Osteocyte (in vitro differentiated cells): Measurements from ENCODE around the gene WNT8B. TPM values are rescaled to one million over a fixed set of nuclear protein-coding genes. Genes with fewer than 3 reads are reported as not detected.

ENCODE experiments used
- DNase-seq: peaks from one replicate; pipeline ENCODE4 v3.0.0; 2021; ENCODE audit warnings: mixed read lengths; ENCODE audit not compliant: unreplicated experiment; ENCODE audit errors: extremely low spot score
- H3K27ac Mint-ChIP-seq: one replicate; pipeline ENCODE4 v1.8.0; 2021; ENCODE audit warnings: mild to moderate bottlenecking, mixed read lengths; ENCODE audit not compliant: unreplicated experiment
- H3K27me3 Mint-ChIP-seq: one replicate; pipeline ENCODE4 v1.8.0; 2021; ENCODE audit warnings: mixed read lengths; ENCODE audit not compliant: unreplicated experiment
- H3K36me3 Mint-ChIP-seq: one replicate; pipeline ENCODE4 v1.8.0; 2021; ENCODE audit warnings: mixed read lengths; ENCODE audit not compliant: unreplicated experiment
- H3K4me1 Mint-ChIP-seq: one replicate; pipeline ENCODE4 v1.8.0; 2021; ENCODE audit warnings: mixed read lengths; ENCODE audit not compliant: unreplicated experiment
- H3K4me3 Mint-ChIP-seq: one replicate; pipeline ENCODE4 v1.8.0; 2021; ENCODE audit warnings: mild to moderate bottlenecking, moderate library complexity, mixed read lengths; ENCODE audit not compliant: unreplicated experiment
- H3K9me3 Mint-ChIP-seq: one replicate; pipeline ENCODE4 v1.8.0; 2021; ENCODE audit warnings: mixed read lengths; ENCODE audit not compliant: unreplicated experiment
- CTCF ChIP-seq: fragments of 200-600 bp; sonication (generic); IDR thresholded peaks from 2 replicates; pipeline ENCODE4 v1.5.0; 2021; ENCODE audit warnings: antibody characterized with exemption, mild to moderate bottlenecking, moderate library complexity
- total RNA-seq: library from RNA; stranded (reverse); gene quantifications from 2 replicates; pipeline ENCODE4 v1.2.1, GENCODE V29; 2021

Gene WNT8B
- total RNA-seq, 1 donor from 2014 or later = not detected

- peak overlapping the region; percentile 69 for H3K4me3 Mint-ChIP-seq
- peaks cover 20% of the 10 kb centered on the region for H3K4me1 Mint-ChIP-seq
- TF ChIP-seq CTCF = no peak
- H3K9me3 Mint-ChIP-seq = no peaks in the 10 kb centered on the region
- H3K27ac Mint-ChIP-seq = no peak overlapping the region
- peaks cover 21% of the 10 kb centered on the region for H3K36me3 Mint-ChIP-seq
- DNase-seq = peak; percentile 94
- peaks cover 32% of the 10 kb centered on the region for H3K27me3 Mint-ChIP-seq
Observed at GRCh38 chr10:100481462-100482081, 18.8 kb downstream of the WNT8B start.

DNA sequence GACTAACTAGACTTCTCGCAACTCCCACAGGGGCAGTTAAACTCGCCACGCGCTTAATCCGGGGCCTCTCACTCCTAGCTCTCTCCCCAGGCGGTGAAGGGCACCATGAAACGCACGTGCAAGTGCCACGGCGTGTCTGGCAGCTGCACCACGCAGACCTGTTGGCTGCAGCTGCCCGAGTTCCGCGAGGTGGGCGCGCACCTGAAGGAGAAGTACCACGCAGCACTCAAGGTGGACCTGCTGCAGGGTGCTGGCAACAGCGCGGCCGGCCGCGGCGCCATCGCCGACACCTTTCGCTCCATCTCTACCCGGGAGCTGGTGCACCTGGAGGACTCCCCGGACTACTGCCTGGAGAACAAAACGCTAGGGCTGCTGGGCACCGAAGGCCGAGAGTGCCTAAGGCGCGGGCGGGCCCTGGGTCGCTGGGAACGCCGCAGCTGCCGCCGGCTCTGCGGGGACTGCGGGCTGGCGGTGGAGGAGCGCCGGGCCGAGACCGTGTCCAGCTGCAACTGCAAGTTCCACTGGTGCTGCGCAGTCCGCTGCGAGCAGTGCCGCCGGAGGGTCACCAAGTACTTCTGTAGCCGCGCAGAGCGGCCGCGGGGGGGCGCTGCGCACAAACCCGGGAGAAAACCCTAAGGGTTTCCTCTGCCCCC lies 19.5 kb downstream of the WNT8B start:
- Mint-ChIP-seq H3K27ac (no peak overlapping the region), H3K27me3 (peaks cover 32% of the 10 kb centered on the region), H3K36me3 (peaks cover 23% of the 10 kb centered on the region), H3K4me3 (peak overlapping the region; percentile 69), H3K9me3 (no peaks in the 10 kb centered on the region), H3K4me1 (peaks cover 20% of the 10 kb centered on the region)
- peak; percentile 89 for DNase-seq
- TF ChIP-seq CTCF = peak; percentile 97

- peaks cover 20% of the 10 kb centered on the region for H3K4me1 Mint-ChIP-seq
- TF ChIP-seq CTCF = no peak
- H3K27me3 Mint-ChIP-seq = peaks cover 32% of the 10 kb centered on the region
- DNase-seq = no peak
- H3K9me3 Mint-ChIP-seq = no peaks in the 10 kb centered on the region
- peak overlapping the region; percentile 69 for H3K4me3 Mint-ChIP-seq
- H3K27ac Mint-ChIP-seq = no peak overlapping the region
- H3K36me3 Mint-ChIP-seq = peaks cover 28% of the 10 kb centered on the region
Observed at GRCh38 chr10:100482834-100483185, 20.0 kb downstream of the WNT8B start.

GRCh38 chr10:100483876-100484666 lies 21.3 kb downstream of the WNT8B start:
- H3K27ac Mint-ChIP-seq = no peak overlapping the region
- peaks cover 33% of the 10 kb centered on the region for H3K36me3 Mint-ChIP-seq
- peaks cover 20% of the 10 kb centered on the region for H3K4me1 Mint-ChIP-seq
- no peak for DNase-seq
- peaks cover 20% of the 10 kb centered on the region for H3K27me3 Mint-ChIP-seq
- TF ChIP-seq CTCF = no peak
- no peaks in the 10 kb centered on the region for H3K9me3 Mint-ChIP-seq
- no peak overlapping the region for H3K4me3 Mint-ChIP-seq

- Mint-ChIP-seq H3K4me3 (no peak overlapping the region), H3K27me3 (peaks cover 9% of the 10 kb centered on the region), H3K4me1 (peaks cover 20% of the 10 kb centered on the region), H3K27ac (no peak overlapping the region), H3K36me3 (peaks cover 43% of the 10 kb centered on the region), H3K9me3 (no peaks in the 10 kb centered on the region)
- no peak for DNase-seq
- no peak for TF ChIP-seq CTCF
Observed at GRCh38 chr10:100485366-100485765, 22.6 kb downstream of the WNT8B start.
